HG02588 (cell line): ENCODE results near the gene ATP6V0A4.
"Not testable (repeated sequence)": the region's sequence is repeated elsewhere in the genome, so short reads cannot be mapped to it uniquely, and the experiment has no call there.

Source experiments
- ATAC-seq: cut with Tn5 transposase; IDR thresholded peaks from one replicate; pipeline ENCODE4 v1.9.1; 2021; ENCODE audit warnings: mild to moderate bottlenecking, moderate library complexity; ENCODE audit not compliant: unreplicated experiment

Gene ATP6V0A4

DNA sequence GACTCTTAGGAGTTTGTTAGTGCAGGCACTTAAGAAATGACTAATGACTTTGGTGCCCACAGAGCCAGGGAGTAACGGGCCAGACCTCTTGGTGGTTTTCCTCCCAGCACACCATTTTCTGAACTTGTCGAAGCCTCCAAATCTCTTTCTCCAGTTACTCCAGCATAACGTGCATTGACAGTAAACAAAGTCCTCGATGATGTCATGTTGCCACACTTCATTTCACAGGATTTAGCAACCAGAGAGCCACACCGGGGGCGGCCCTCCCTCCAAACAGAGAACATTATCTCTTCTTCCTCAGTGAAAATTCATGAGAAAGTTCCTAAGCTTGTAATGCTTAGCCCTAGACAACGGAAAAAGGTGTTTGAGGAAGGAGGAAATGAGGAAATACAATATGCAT lies 92.8 kb downstream of the ATP6V0A4 start:
- no peak for ATAC-seq

DNA sequence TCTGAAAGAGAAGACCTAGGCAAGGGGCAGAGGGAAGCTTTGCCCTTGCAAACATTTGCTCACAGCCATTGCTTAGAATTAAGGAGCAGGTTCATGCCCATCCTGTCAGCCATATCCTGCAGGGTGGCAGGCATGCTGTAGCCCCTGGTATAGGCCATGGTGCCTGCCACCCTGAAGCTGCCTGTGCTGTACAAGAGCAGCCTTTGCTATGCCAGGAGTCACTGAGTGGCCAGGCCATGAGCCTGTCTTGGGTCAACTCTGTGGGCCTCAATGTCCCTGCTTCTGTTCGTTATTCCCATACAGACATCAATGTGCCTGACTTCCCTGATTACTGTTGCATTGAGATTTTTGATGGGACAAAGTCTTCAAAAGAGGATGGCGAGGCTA lies 96.5 kb downstream of the ATP6V0A4 start:
- ATAC-seq = no peak

DNA sequence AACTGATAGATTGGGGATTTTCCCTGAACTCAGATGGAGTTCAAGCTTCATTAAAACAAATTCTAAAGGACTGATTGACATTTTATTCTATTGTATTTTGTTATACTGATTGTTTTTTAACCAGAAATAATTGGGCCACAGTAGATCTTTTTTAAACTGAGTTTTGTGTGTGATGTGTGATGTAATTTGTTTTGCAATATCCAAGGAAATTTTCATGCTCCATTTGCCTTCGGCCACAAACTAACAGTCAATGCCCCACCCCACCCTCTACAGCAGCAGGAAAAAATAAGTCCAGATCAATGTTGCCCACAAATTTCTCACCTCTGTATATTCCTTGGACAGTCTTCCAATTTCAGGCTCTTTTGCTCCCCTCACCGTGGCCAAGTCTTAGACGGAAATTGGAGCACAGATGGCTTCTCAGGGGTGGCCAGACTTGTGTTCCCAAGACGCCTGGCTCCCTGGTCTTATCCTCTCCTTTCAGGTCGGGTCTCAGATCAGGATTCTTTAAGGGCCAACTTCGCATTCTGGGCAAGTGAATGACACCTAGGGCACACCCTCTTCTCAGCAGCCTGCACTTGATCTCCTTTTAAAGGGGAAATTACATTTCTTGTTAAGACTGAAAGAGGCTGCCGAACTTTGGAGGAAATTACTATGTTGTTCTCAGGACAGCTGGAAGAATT lies 97.0 kb downstream of the ATP6V0A4 start, which contains the start of gene SVOPL:
TSS of gene SVOPL (minus strand) at position 506 of the 680 bp plus-strand sequence. CDS start 22,317 bp downstream, outside the sequence.
- no peak for ATAC-seq

DNA sequence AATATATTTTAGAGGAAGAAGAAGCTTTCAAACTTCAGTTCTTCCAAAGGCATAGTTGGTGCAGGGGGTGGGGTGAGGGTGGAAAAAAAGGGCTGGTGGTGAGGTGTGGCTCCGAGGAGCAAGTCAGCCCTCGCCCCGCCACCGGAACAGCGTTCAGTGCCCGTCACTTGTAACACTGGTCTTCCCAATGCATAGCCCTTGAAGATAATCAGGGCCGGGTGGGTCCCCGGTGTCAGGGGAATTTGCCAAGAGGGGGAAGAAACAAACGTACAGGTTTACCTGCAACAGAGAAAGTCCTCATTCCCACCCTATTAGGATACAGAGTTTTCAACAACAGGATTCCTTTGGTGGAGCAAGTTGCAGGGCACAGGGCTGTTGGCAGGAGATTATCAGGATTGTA lies 98.3 kb downstream of the ATP6V0A4 start:
- ATAC-seq = no peak

DNA sequence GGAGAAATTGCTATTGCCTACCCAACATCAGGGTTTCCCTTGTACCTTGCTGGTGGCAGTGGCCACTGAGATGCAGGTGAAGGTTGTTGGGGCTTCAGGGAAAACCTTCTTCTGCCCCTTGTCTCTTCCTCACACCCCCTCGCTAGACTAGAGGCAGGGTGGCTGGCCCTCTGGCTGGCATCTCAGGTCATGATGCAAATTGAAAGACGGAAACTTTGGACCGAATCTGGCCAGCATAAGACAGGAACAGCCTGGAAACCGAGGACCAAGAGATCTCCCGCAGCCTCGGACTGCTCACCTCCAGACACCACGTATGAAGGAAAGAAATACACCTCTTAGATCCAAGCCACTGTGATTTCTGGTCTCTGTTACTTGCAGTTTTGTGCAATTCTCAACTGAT lies 99.7 kb downstream of the ATP6V0A4 start:
- no peak for ATAC-seq

DNA sequence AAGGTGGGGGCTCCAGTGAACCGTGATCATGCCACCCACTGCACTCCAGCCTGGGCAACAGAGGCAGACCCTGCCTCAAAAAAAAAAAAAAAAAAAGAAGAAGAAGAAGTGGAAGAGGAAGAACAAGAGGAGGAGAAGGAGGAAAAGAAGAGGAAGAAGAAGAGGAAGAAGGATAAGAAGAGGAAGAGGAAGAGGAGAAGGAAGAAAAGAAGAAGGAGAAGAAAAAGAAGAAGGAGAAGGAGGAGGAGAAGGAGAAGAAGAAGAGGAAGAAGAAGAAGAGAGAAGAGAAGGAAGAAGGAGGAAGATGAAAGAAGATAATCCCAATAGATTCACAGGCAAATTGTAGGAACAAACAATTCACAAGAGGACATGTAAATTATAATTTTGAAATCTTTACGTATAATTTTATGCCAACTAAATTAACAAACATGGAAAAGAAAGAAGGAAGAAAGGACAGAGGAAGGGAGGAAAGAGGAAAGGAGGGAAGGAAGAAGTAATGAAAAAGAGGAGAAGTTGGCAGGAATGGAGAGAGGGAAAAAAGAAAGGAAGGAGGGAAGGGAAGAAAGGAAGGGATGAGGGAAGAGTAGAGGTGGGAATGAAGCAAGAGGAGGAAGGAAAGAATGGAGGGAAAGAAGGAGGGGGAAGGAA lies 100.3 kb downstream of the ATP6V0A4 start:
- no peak for ATAC-seq

DNA sequence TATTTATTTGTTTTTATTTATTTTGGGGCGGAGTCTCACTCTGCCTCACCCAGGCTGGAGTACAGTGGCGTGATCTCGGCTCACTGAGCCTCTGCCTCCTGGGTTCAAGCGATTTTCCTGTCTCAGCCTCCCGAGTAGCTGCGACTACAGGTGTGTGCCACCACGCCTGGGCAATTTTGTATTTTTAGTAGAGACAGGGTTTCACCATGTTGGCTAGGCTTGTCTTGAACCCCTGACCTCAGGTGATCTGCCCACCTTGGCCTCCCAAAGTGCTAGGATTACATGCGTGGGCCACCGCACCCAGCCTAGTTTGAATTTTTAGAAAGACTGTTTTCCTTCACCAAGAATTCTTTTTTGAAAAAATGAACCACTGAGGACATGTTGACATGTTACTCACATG lies 102.2 kb downstream of the ATP6V0A4 start:
- not testable (repeated sequence) for ATAC-seq

DNA sequence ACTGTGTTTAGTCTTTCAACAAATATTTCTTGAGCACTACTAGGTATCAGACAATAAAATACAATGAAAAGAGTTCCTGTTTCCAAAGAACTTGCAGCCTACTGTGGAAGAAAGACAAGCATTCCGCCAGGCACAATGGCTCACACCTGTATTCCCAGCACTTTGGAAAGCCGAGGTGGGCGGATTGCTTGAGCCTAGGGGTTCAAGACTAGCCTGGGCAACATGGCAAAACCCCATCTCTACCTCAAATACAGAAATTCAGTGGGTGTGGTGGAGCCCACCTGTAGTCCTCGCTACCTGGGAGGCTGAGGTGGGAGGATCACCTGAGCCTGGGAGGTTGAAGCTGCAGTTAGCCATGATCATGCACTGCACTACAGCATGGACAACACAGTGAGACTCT lies 102.9 kb downstream of the ATP6V0A4 start:
- no peak for ATAC-seq

DNA sequence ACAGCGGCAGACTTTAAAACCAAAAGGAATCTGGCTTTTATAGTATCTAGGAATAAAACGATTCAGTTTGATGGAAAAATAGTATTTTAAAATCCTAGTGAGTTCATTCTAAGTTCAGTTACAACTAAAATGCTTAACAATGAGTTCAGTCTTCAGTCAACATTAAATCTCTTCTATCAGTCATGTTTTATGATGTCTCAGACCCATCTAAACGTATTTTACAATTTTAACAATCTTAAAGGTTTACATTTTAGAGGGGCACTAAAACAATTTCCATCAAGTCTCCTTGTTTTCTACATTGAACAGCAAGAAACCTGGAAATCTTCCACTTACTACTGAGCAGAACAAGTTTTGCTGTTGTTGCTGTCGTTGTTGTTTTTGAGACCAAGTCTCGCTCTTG lies 106.8 kb downstream of the ATP6V0A4 start:
- ATAC-seq = no peak

DNA sequence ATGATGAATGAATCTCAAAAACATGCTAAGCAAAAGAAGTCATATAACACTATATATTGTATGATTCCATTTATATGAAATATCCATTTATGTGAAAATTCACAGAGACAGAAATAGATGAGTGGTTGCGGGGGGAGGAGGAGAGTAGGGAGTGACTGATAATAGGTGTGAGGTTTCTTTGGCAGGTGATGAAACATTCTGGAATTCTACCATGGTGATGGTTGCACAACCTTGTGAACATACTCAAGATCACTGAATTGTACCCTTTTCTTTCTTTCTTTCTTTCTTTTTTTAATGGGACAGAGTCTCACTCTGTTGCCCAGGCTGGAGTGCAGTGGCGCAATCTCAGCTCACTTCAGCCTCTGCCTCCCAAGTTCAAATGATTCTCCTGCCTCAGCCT lies 107.5 kb downstream of the ATP6V0A4 start:
- ATAC-seq = no peak

DNA sequence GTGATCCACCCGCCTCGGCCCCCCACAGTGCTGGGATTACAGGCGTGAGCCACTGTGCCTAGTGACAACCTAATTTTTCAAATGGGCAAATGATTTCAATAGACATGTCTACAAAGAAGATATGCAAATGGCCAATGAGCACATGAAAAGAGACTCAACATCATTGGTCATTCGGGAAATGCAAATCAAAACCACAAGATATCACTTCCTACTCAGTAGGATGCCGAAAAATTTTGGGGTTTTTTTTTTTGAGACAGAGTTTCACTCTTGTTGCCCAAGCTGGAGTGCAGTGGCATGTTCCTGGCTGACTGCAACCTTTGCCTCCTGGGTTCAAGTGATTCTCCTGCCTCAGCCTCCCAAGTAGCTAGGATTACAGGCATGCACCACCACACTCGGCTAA lies 110.0 kb downstream of the ATP6V0A4 start:
- ATAC-seq = not testable (repeated sequence)

DNA sequence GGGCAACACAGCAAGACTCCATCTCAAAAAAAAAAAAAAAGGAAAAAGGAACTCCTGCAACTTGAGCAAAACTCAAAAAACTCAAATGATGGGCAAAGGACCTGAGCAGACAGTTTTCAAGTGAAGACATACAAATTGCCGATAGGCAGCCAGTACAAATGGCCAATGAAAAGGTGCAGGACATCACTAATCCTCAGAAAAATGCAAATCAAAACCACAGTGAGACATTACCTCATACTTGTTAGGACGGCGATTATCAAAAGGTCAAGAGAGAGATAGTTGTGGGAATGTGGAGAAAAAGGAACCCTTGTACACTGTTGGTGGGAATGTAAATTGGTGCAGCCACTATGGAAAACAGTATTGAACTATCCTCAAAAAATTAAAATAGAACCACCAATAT lies 113.7 kb downstream of the ATP6V0A4 start:
- no peak for ATAC-seq

DNA sequence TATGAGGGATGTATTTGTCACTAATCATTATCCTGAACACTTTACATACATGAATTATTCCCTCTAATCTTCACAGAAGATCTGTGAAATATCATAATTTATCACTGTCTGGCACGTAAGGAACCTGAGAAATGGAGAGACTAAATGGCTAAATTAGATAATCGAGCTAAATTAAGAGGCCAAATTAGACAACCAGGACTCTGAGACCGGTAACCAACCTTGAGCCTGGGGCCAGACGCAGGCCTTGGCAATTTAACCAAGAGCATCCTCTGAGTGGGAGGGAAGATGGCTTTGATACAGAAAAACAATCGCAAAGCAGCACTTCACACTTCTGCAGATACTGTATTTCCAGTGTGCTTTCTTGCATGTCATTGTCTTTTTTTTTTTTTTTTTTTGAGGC lies 118.2 kb downstream of the ATP6V0A4 start:
- no peak for ATAC-seq

DNA sequence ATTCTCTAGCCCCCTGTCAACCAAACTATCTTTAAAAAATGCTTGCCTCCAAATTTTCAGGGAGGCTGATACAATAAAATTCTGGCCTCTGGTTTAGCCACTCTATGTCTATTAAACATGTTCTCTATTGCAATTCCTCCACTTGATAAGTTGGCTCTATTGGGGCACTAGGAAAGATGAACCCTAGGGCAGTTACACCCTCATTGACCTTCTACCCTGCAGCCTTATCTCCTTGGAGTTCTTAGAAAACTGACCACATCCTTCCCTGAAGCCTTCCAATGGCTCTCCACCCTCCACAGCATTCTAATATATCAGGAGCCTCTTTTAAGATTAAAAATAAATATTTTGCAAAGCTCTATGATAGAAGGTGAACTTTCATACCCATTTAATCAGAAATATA lies 127.4 kb downstream of the ATP6V0A4 start:
- no peak for ATAC-seq

DNA sequence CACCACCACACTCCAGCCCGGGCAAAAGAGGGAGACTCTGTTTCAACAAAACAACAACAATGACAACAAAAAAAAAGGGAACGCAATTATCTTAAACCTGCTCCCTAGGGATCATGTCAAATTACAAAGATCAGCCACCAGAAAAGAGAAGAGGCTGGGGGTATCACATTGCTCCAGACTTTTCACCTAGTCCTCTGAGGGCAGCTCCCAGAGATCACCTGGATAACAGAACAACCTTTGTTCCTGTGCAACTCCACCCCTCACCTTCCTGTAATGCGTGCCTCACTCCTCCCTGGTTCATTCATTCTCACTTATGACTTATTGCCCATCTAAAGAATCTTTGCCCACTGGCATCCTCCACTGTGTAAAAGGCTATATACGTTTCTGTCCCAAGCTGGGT lies 128.6 kb downstream of the ATP6V0A4 start:
- ATAC-seq = no peak

DNA sequence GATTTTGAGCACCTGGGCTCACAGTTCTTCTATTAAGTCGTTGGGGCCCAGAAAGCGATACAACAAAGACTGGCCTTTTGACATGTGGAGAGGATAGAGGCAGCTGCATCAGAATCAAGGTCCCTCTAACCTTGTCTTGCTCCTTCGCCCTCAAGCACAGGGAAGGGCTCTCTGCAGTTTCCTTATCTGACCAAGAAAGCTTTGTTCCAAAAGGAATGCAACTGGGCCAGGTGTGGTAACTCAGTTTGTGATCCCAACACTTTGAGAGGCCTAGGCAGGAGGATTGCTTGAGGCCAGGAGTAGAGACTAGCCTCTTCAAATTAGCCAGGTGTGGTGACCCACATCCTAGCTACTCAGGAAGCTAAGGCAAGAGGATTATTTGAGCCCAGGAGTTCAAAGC lies 129.1 kb downstream of the ATP6V0A4 start:
- no peak for ATAC-seq

DNA sequence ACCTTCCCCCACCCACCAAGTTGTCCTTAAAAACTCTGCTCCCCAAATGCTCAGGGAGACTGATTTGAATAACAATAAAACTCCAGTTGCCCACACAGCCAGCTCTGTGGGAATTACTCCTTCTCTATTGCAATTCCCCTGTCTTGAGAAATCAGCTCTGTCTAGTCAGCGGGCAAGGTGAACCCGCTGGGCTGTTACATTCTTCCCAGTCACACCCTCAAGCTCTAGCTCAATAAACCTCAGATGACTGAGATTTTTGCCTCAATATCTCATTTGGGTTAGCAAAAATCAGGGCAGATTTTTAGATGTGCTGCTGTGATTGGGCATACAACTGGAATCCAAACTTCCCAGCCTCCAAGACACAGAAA lies 129.8 kb downstream of the ATP6V0A4 start:
- ATAC-seq = no peak

DNA sequence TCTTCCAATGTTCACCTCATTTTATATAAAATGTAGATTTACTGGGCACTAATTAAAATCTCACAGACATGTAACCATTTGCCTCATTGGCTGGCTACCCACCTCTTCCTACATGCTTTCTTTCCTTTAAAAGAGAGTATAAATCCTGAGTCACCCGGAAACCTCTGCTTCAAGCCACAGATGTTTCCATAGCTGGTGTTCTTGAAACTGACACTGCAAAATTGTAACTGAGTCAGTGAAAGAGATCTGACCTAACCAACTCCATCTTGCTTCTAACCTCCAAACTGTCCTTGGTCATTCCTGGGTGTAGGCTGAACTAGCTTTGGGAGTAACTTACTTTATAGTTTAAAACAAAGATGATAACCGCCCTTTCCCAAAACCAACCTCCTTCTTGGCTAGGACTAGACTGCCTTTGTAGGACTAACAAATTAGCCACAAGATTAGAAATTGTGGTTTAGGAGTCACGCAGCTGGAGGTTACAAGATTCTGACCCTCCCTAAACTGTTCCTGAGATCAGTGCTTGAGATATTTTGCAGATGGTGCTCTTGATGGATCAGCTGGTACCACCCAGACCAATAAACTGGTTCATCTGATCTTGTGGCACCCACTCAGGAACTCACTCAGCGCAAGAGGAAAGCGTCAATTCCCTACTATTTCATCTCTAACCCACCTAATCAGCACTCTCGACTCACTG lies 130.3 kb downstream of the ATP6V0A4 start:
- no peak for ATAC-seq

DNA sequence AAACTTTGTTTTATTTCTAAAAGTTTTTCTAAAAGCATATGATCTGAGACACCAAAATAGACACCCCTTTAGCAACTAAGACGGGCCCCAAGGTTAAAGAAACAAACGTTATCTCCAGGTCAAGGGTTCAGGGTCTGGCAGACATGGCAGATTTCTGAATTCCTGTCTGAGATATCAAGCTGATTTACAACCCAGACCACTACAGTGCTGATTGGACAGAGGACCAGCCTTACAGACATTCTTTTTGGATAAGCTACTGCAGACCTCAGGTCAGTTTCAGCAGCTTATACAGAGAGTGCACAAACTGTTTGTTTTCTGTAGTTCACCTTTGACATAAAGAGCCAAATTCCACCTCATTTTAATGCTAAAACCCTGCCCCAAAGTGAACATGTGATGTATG lies 131.6 kb downstream of the ATP6V0A4 start:
- no peak for ATAC-seq

DNA sequence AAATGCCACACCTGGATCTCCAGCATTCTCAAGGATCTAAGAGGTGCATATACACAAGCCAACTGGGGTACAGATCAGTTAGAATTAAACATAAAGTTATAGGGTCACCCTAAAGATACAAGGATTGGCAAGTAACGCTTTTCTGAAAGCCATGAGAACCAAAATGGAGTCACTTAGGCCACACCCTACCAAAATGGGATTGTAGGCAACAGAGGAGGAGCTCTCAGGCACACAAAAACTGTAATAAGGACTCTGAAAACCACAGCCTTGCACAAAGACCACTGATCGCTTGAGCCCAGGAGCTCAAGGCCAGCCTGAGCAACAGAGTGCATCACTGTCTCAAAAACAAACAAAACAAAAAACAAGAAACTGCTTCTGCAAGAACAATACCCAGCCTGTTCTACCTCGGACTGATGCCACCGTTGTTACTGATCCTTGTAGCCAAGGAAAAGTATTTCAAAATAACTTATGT lies 132.3 kb downstream of the ATP6V0A4 start:
- no peak for ATAC-seq

DNA sequence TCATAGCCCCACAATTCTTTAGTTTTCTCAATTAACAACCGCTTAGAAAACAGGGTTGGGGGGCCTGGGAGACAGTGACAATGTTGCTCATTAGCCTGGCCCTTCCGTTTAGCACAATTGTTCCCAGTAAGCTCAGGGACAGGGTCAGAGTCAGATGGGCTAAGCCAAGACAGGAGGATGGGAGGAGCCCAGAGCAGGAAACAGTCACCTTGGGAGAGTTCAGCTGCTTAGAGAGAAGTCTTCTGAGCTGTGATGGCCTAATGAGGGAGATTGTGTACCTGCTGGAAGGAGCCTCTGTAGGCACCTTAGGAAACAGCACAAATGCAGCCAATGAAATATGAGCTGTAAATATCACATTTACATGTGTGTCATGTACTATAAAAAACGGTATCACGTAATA lies 132.7 kb downstream of the ATP6V0A4 start:
- ATAC-seq = no peak
